ENCODE measurements around the gene GMEB2. TPM values are rescaled to one million over a fixed set of nuclear protein-coding genes. Genes with fewer than 3 reads are reported as not detected.
A peak's percentile ranks its signal among the peaks of the same experiment; 100 is the strongest.

Gene GMEB2
- total RNA-seq, 3 donors from 2014 or later: 10.3 to 12.8 (median 11.4) TPM

DNA sequence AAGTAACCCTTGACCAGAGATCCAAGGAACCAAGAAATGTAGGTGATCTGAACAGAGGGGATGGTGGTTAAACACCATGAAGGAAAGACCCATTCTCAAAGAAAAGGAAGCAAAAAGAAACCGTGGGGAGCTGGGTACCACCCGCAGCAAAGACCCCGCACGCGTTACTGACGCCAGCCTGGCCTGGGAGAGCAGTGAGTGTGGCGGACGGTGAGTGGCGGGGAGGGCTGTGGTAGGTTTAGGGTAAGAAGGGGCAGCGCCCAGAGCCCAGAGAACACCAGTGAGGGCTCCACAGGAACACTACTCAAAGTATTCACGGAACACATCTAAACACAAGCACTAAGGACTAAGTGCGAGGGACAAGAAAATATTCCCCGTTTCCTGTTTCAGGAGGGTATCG is 4.2 kb downstream of the GMEB2 start:
- TF ChIP-seq CTCF (IDR thresholded peaks at IDR 0.05): no peak
- no peak overlapping the region for H3K4me3 ChIP-seq
- intact Hi-C loops (cut with DNase I, micrococcal nuclease): no loop called here
- H3K4me1 ChIP-seq (ENCODE audit: low read depth): no peaks in the 10 kb centered on the region
- peaks cover 3% of the 10 kb centered on the region for H3K36me3 ChIP-seq (ENCODE audit: low read depth)
- ATAC-seq (no peak), DNase-seq (peak in 1 of 3 donors; percentile 46)
- H3K9me3 ChIP-seq: no peaks in the 10 kb centered on the region

DNA sequence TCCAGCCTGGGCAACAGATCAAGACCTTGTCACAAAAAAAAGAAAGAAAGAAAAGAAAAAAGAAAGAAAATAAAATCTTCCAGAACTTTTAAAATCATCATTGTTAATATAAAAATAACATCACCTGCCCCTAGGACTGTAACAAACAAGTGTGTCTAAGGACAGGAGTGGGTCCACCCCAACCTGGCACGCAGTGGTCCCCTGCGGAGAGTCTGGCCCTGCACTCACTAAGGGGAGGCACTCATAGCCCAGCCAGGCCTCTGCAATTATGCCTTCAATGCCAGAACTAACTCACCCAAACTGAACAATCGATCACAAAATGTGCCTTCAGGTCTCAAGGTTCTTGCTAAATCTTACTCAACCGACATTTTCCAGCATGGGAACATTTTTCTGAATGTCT is 4.8 kb downstream of the GMEB2 start:
- Histone ChIP-seq H3K4me1 (ENCODE audit: low read depth) (no peaks in the 10 kb centered on the region), H3K36me3 (ENCODE audit: low read depth) (peaks cover 3% of the 10 kb centered on the region), H3K9me3 (no peaks in the 10 kb centered on the region), H3K4me3 (no peak overlapping the region)
- no peak for TF ChIP-seq CTCF (IDR thresholded peaks at IDR 0.05)
- ATAC-seq: no peak
- peak in 1 of 3 donors; percentile 20 for DNase-seq
- intact Hi-C loops (cut with DNase I, micrococcal nuclease): no loop called here

GRCh38 chr20:63620991-63621390 is 5.9 kb downstream of the GMEB2 start:
- DNase-seq: peak in 1 of 3 donors; percentile 8
- Histone ChIP-seq H3K4me3 (no peak overlapping the region), H3K36me3 (ENCODE audit: low read depth) (peaks cover 3% of the 10 kb centered on the region), H3K4me1 (ENCODE audit: low read depth) (no peaks in the 10 kb centered on the region), H3K9me3 (no peaks in the 10 kb centered on the region)
- intact Hi-C loops (cut with DNase I, micrococcal nuclease): no loop called here
- ATAC-seq: no peak
- TF ChIP-seq CTCF (IDR thresholded peaks at IDR 0.05): no peak

DNA sequence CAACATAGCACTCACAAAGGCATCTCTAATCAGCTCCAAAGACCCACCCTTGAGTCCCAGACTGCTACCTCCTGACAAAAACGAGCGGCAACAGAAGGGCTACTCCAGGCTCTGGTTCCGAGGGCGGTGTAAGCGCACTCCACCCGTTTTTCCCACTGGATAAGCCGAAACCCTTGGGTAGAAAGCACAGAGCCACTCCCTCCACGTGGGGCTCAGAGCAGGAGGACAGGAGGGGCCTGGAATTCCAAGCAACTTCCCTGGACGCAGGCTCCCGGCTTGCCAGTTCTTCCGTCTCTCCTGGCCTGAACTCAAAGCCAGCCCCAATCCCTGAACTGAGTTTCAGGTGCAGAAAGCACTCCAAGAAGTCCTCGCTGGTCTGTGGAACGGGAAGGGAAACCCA is 7.4 kb downstream of the GMEB2 start:
- DNase-seq (peak in 1 of 3 donors; percentile 20), ATAC-seq (no peak)
- Histone ChIP-seq H3K9me3 (no peaks in the 10 kb centered on the region), H3K36me3 (ENCODE audit: low read depth) (peaks cover 3% of the 10 kb centered on the region), H3K4me1 (ENCODE audit: low read depth) (no peaks in the 10 kb centered on the region), H3K4me3 (no peak overlapping the region)
- intact Hi-C loops (cut with DNase I, micrococcal nuclease): no loop called here
- no peak for TF ChIP-seq CTCF (IDR thresholded peaks at IDR 0.05)

- no peak for ATAC-seq
- TF ChIP-seq CTCF (IDR thresholded peaks at IDR 0.05): no peak
- Histone ChIP-seq H3K36me3 (ENCODE audit: low read depth) (peaks cover 3% of the 10 kb centered on the region), H3K4me3 (no peak overlapping the region), H3K4me1 (ENCODE audit: low read depth) (no peaks in the 10 kb centered on the region), H3K9me3 (no peaks in the 10 kb centered on the region)
- DNase-seq: peak in 1 of 3 donors; percentile 29
- intact Hi-C loops (cut with DNase I, micrococcal nuclease): no loop called here
Observed at GRCh38 chr20:63619086-63619485, 7.8 kb downstream of the GMEB2 start.
